Measurements from ENCODE around the gene BCL2.

DNA sequence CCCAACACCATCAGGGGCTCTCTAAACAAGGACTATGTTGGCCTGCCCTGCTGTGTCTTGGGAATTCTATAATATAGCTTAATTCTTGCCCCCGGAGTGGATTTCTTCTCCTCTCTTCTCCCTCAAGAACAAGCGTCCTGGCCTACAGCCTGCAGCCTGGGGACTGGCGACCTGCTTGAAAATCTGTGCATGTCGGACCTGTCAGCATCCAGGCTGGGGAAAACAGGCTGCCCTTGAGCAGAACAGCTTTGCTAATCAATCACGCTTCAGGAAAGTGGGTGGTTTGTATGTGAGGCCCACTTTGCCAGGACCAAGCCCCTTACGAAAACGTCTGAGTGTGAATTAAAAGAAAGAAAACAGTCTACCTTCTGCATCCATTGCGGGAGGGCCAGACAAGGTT, 116.7 kb downstream of the BCL2 start:
- TF ChIP-seq EZH2 (IDR thresholded peaks at IDR 0.05) (no peak), POLR2AphosphoS5 (IDR thresholded peaks at IDR 0.05; ENCODE audit: borderline replicate concordance, low read depth, low read length) (no peak), FOXP2 (optimal IDR thresholded peaks at IDR 0.05; ENCODE audit: control extremely low read depth, extremely low read length, insufficient read depth) (no peak)

Data from SK-N-MC (cell line).